GM12878 (cell line): Measurements from ENCODE around the gene ANTXR1.

Experiments used
- EP300 ChIP-seq, 2 experiments: fragments of 150-350 bp in 1 of 2; IDR thresholded peaks; 2 replicates each; pipeline ENCODE4 v1.6.1; 2011 to 2012; ENCODE audit warnings: low read depth in 2 of 2, low read length in 2 of 2, borderline replicate concordance in 1 of 2, improper control_type of control experiment in 1 of 2, inconsistent platforms in 1 of 2; ENCODE audit not compliant: control insufficient read depth in 1 of 2
- KDM1A ChIP-seq: fragments of 200-600 bp; sonication (generic); IDR thresholded peaks from 2 replicates; pipeline ENCODE4 v1.6.1; 2016; ENCODE audit warnings: borderline replicate concordance
- TF ChIP-seq, protein P1 (sequence below): fragments of 450-650 bp; IDR thresholded peaks from 2 replicates; pipeline ENCODE4 v1.6.1; 2016; ENCODE audit warnings: mild to moderate bottlenecking

DNA sequence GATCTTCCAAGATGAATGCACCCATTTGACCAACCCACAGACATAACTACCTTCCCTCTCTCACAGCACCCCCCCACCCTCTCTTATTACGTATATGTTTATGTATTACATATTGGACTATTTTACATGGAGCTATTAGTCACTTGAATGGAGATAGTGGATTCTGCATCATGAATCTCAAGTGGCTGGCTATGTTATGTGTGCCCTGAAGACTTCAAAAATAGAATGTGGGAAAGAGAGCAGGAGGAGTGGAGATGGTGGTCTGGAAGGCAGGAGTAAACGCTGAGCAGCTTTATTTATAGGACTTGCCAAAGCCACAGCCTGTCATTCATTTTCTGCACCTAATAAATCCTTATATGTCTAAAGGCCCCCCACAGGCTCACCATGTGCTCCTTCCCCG is 4.9 kb downstream of the ANTXR1 start:
- TF ChIP-seq EP300 (IDR thresholded peaks at IDR 0.05; ENCODE audit: borderline replicate concordance in 1 of 2, control insufficient read depth in 1 of 2, low read depth in 2 of 2, low read length in 2 of 2) = no peak
- TF ChIP-seq, protein P1, sequence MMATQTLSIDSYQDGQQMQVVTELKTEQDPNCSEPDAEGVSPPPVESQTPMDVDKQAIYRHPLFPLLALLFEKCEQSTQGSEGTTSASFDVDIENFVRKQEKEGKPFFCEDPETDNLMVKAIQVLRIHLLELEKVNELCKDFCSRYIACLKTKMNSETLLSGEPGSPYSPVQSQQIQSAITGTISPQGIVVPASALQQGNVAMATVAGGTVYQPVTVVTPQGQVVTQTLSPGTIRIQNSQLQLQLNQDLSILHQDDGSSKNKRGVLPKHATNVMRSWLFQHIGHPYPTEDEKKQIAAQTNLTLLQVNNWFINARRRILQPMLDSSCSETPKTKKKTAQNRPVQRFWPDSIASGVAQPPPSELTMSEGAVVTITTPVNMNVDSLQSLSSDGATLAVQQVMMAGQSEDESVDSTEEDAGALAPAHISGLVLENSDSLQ = no peak
- TF ChIP-seq KDM1A = no peak
